K562 (cell line): ENCODE results near the gene TTLL11. TPM values are rescaled to one million over a fixed set of nuclear protein-coding genes. Genes with fewer than 3 reads are reported as not detected.

Source experiments
- ATAC-seq: fragments of 200-7000 bp; cut with Tn5 transposase; 3 replicates; pipeline ENCODE4 v1.9.1; 2020; ENCODE audit warnings: moderate library complexity
- BruUV-seq: library from RNA; stranded (reverse); fragments of 400-500 nt; replicated peaks from 2 replicates; lab custom pipeline; 2021; lab: Mats Ljungman, UMichigan
- CTCF ChIA-PET: fragments of 300-600 bp; formaldehyde crosslinking; extraction: SDS; loops from one replicate; lab custom pipeline; 2021; ENCODE audit warnings: low intra/inter-chr PET ratio; lab: Yijun Ruan, JAX
- POLR2A ChIA-PET: fragments of 300-600, 350-650 bp; sonication (Branson Sonifier 250); formaldehyde crosslinking; extraction: SDS; loops from one replicate; lab custom pipeline; 2021; ENCODE audit warnings: antibody characterized with exemption, inconsistent platforms; lab: Yijun Ruan, JAX
- DNase-seq, 4 experiments: peaks; one replicate each; pipeline versions ENCODE4 v3.0.0 to v3.0.0-alpha.2; 2011 to 2018; ENCODE audit warnings: low spot score in 3 of 4, mixed read lengths in 3 of 4; ENCODE audit errors: extremely low read depth in 1 of 4
- FAIRE-seq: peaks from 2 replicates; lab custom pipeline; 2011; peaks lifted over from hg19 to GRCh38; lab: Jason Lieb, UNC
- H2AFZ ChIP-seq: 2 replicates; pipeline ENCODE4 v1.6.0; 2011; ENCODE audit warnings: low read depth, low read length, control low read depth, inconsistent platforms
- H3K27ac ChIP-seq: fragments of 200-600 bp; 3 replicates; pipeline ENCODE4 v1.8.0; 2011; ENCODE audit warnings: low read depth, mild to moderate bottlenecking, control low read depth, inconsistent platforms, low read length, moderate library complexity, mixed read lengths; ENCODE audit errors: extremely low read depth
- H3K27me3 ChIP-seq, 2 experiments: fragments of 300-600 bp in 1 of 2; 2 replicates in 1 of 2; 3 replicates in 1 of 2; pipeline versions ENCODE4 v1.6.0 to v1.8.0; 2011; ENCODE audit warnings: inconsistent platforms in 2 of 2, low read length in 2 of 2, mild to moderate bottlenecking in 1 of 2, mixed read lengths in 1 of 2, moderate library complexity in 1 of 2; ENCODE audit not compliant: control insufficient read depth in 2 of 2, insufficient read depth in 2 of 2
- H3K36me3 ChIP-seq: fragments of 300-600 bp; 3 replicates; pipeline ENCODE4 v1.8.0; 2011; ENCODE audit warnings: mild to moderate bottlenecking, low read length, inconsistent platforms; ENCODE audit not compliant: control insufficient read depth, insufficient read depth
- H3K4me1 ChIP-seq, 2 experiments: fragments of 200-600 bp in 1 of 2; replicated peaks in 1 of 2; 2 replicates in 1 of 2; 3 replicates in 1 of 2; pipeline versions ENCODE4 v1.5.1 to v1.8.0; 2011; ENCODE audit warnings: inconsistent platforms in 2 of 2, low read length in 2 of 2, mild to moderate bottlenecking in 1 of 2, mixed read lengths in 1 of 2, moderate library complexity in 1 of 2; ENCODE audit not compliant: control insufficient read depth in 2 of 2, insufficient read depth in 2 of 2
- H3K4me2 ChIP-seq: 2 replicates; pipeline ENCODE4 v1.6.1; 2011; ENCODE audit warnings: low read length, control low read depth, inconsistent platforms, mixed read lengths; ENCODE audit not compliant: insufficient read depth
- H3K4me3 ChIP-seq: fragments of 200-600 bp; sonication (generic), shearing (Covaris generic); 2 replicates; pipeline ENCODE4 v1.5.1; 2016; ENCODE audit warnings: control low read depth, inconsistent platforms
- H3K79me2 ChIP-seq: fragments of 200-600 bp; 3 replicates; pipeline ENCODE4 v1.8.0; 2011; ENCODE audit warnings: low read length, inconsistent platforms; ENCODE audit not compliant: control insufficient read depth, insufficient read depth
- H3K9ac ChIP-seq, 2 experiments: 2 replicates each; pipeline versions ENCODE4 v1.6.0 to v1.6.1; 2011; ENCODE audit warnings: low read depth in 2 of 2, low read length in 2 of 2, control low read depth in 1 of 2, inconsistent platforms in 1 of 2, mild to moderate bottlenecking in 1 of 2, mixed read lengths in 1 of 2; ENCODE audit not compliant: insufficient read depth in 1 of 2
- H3K9me1 ChIP-seq: one replicate; pipeline ENCODE4 v1.6.0; 2011; ENCODE audit warnings: inconsistent platforms, mild to moderate bottlenecking, low read length, moderate library complexity; ENCODE audit not compliant: control insufficient read depth, insufficient read depth
- H3K9me3 ChIP-seq: replicated peaks from 2 replicates; pipeline ENCODE4 v1.5.1; 2011; ENCODE audit warnings: low read depth, low read length, inconsistent platforms; ENCODE audit not compliant: control insufficient read depth, insufficient read depth
- H4K20me1 ChIP-seq: replicated peaks from 2 replicates; pipeline ENCODE4 v1.6.1; 2011; ENCODE audit warnings: low read length, inconsistent platforms, mixed read lengths; ENCODE audit not compliant: control insufficient read depth, insufficient read depth
- ATF1 ChIP-seq, 2 experiments: fragments of 450-650 bp in 1 of 2; IDR thresholded peaks; 2 replicates each; pipeline ENCODE4 v1.6.1; 2016; ENCODE audit warnings: missing compliant biosample characterization in 1 of 2, missing genetic modification characterization in 1 of 2
- BCL6 ChIP-seq: fragments of 250-450 bp; sonication (Bioruptor Pico); IDR thresholded peaks from 2 replicates; pipeline ENCODE4 v1.4.0; 2020
- BRCA1 ChIP-seq, 2 experiments: fragments of 450-650 bp in 1 of 2; sonication (generic) in 1 of 2; formaldehyde crosslinking in 1 of 2; IDR thresholded peaks; 2 replicates each; pipeline versions ENCODE4 v1.5.0 to v1.6.1; 2017 to 2020; ENCODE audit warnings: mild to moderate bottlenecking in 1 of 2, missing genetic modification reagents in 1 of 2
- HDAC6 ChIP-seq: IDR thresholded peaks from 2 replicates; pipeline ENCODE4 v1.6.1; 2012; ENCODE audit warnings: low read depth, mild to moderate bottlenecking, control low read depth, inconsistent platforms, low read length, moderate library complexity
- HNRNPH1 ChIP-seq: fragments of 200-400 bp; formaldehyde crosslinking; optimal IDR thresholded peaks from 2 replicates; pipeline ENCODE3; 2017; ENCODE audit warnings: low read depth, mild to moderate bottlenecking, low read length, moderate library complexity
- MYBL2 ChIP-seq, 2 experiments: fragments of 450-650 bp in 1 of 2; sonication (generic) in 1 of 2; formaldehyde crosslinking in 1 of 2; IDR thresholded peaks; 2 replicates each; pipeline versions ENCODE4 v1.6.1 to v1.8.1; 2017 to 2022; ENCODE audit warnings: borderline replicate concordance in 1 of 2, inconsistent platforms in 1 of 2, low read depth in 1 of 2, mild to moderate bottlenecking in 1 of 2, missing genetic modification reagents in 1 of 2, moderate library complexity in 1 of 2
- PRMT5 ChIP-seq: sonication (generic); formaldehyde crosslinking; IDR thresholded peaks from 2 replicates; pipeline ENCODE4 v1.5.0; 2020; ENCODE audit warnings: missing genetic modification reagents
- SIX5 ChIP-seq, 2 experiments: IDR thresholded peaks; 2 replicates each; pipeline ENCODE4 v1.6.1; 2011; ENCODE audit warnings: low read length in 2 of 2, borderline replicate concordance in 1 of 2, low read depth in 1 of 2, mild to moderate bottlenecking in 1 of 2, moderate library complexity in 1 of 2; ENCODE audit not compliant: insufficient read depth in 1 of 2
- ZNF584 ChIP-seq: fragments of 200-800 bp; sonication (Bioruptor generic); IDR thresholded peaks from 2 replicates; pipeline ENCODE4 v1.6.1; 2016; ENCODE audit warnings: low read depth, mild to moderate bottlenecking, missing genetic modification characterization, missing compliant biosample characterization
- ZNF778 ChIP-seq: fragments of 450-650 bp; formaldehyde crosslinking; IDR thresholded peaks from 2 replicates; pipeline ENCODE4 v1.4.0; 2020; ENCODE audit warnings: mild to moderate bottlenecking, moderate library complexity
- WGBS: fragments of 100-300 bp; shearing (Covaris generic); methylation state at CpG from one replicate; pipeline ENCODE4 v1.1.6; 2016; ENCODE audit warnings: low coverage, mixed read lengths; ENCODE audit not compliant: insufficient coverage; ENCODE audit errors: missing lambda C conversion rate; 5-methylcytosine and 5-hydroxymethylcytosine counted together
- in situ Hi-C: fragments of 300-500 bp; cut with MboI; formaldehyde crosslinking; loops from 4 replicates; pipeline ENCODE4 v1.15.0; 2018; ENCODE audit warnings: inconsistent platforms, mixed read lengths
- intact Hi-C: fragments of 100-400 bp; cut with micrococcal nuclease; formaldehyde crosslinking; loops from 2 replicates; pipeline ENCODE4 v1.14.2; 2022
- polyA plus RNA-seq, 8 experiments: library from polyadenylated mRNA; depleted of rRNA in 4 of 8; stranded (reverse) in 5 of 8; unstranded in 3 of 8; fragments of >200 nt; fragmentation: Nextera tagmentation in 2 of 8; fragmentation: Illumina TruSeq in 1 of 8; extraction: Ambion mirVana in 2 of 8; extraction: Trizol in 1 of 8; gene quantifications; 2 replicates each; pipeline versions ENCODE4 v1.2.1 to v1.2.3, GENCODE V29; 2011 to 2014; ENCODE audit warnings: inconsistent platforms in 1 of 8, missing spikeins in 1 of 8
- total RNA-seq, 7 experiments: library from RNA; depleted of rRNA in 6 of 7; stranded (reverse); fragments of >200 nt in 6 of 7; fragmentation: Illumina TruSeq in 2 of 7; extraction: Trizol in 2 of 7; gene quantifications; 2 replicates each; pipeline versions ENCODE4 v1.2.1 to v1.2.3, GENCODE V29; 2011 to 2021; ENCODE audit warnings: low replicate concordance in 1 of 7
- TF ChIP-seq, protein P1 (sequence below): sonication (generic); IDR thresholded peaks from 2 replicates; pipeline ENCODE4 v1.6.1; 2016
- TF ChIP-seq, protein P2 (sequence below), 2 experiments: fragments of 250-450 bp in 1 of 2; fragments of 450-650 bp in 1 of 2; sonication (Bioruptor Pico) in 1 of 2; IDR thresholded peaks; 2 replicates each; pipeline versions ENCODE4 v1.6.1 to v1.8.0; 2016 to 2021; ENCODE audit warnings: mild to moderate bottlenecking in 2 of 2, moderate library complexity in 2 of 2, missing compliant biosample characterization in 1 of 2, missing genetic modification characterization in 1 of 2
- TF ChIP-seq, protein P3 (sequence below): fragments of 450-650 bp; formaldehyde crosslinking; IDR thresholded peaks from 2 replicates; pipeline ENCODE4 v1.4.0; 2020; ENCODE audit warnings: mild to moderate bottlenecking

Gene TTLL11
- total and polyA plus RNA-seq, 9 of the 15 experiments (the other 6 are each of a cell fraction or from before 2014, with no cell fraction given), result 0.83 to 4.4 (median 2.7) TPM

DNA sequence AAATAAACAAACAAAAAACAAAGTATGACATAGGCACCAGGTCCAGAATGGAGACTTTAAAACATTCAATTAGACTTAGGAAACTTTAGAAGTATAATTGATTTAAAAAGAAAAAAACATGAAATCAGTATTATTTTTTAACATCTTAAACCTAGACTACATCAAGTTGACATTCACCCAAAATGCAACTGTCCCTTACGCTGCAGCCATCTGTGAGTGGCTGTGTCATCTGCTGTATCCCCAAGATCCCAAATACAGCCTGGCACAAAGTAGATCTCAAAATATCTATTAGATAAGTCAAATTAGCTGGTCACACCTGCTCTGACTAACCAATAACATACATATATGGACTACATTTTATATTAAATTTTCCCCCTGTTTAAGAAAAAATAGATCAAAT is 7.8 kb downstream of the TTLL11 start (continued):
- TF ChIP-seq PRMT5 (CRISPR knock-in tag), result no peak
- no peak for TF ChIP-seq ATF1 (CRISPR knock-in tag; IDR thresholded peaks at IDR 0.05)
- TF ChIP-seq ATF1 (tag; IDR thresholded peaks at IDR 0.05), result no peak
- TF ChIP-seq ZNF584 (CRISPR knock-in tag), result no peak
- TF ChIP-seq, protein P1, sequence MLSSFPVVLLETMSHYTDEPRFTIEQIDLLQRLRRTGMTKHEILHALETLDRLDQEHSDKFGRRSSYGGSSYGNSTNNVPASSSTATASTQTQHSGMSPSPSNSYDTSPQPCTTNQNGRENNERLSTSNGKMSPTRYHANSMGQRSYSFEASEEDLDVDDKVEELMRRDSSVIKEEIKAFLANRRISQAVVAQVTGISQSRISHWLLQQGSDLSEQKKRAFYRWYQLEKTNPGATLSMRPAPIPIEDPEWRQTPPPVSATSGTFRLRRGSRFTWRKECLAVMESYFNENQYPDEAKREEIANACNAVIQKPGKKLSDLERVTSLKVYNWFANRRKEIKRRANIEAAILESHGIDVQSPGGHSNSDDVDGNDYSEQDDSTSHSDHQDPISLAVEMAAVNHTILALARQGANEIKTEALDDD, result no peak
- TF ChIP-seq ZNF778, result no peak

DNA sequence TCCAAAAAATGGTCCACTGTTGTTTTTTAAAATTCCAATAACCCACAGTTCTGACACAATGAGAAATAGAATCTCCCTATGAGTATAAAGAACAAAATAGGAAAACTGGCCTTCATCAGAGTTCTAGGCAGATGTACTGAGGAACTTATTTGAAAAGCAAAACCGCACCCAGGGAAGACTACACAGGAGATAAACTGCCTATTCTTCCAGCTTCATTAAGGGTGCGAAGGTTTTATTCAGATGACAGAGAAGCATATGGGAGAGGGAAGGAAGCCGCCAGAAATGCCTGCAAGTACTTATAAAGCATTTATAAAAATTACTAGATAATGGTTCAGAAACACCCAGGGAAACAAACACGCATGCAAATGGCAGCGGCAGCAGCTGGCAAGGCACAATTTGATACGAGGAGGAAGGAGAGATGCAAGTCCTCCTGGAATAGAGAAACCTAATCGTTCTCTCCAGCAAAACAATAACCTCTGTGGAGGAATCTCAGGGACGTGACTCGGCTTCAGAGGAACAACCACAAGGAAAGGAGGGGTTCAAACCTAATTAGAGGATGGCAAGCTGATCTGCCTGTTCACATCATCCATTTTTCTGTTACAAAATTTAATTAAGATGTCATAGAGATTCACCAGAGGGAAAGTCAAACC is 9.0 kb downstream of the TTLL11 start:
- DNase-seq (no peak), ATAC-seq (no peak), FAIRE-seq (peak; percentile 19)
- CTCF ChIA-PET, result no interaction called here
- Histone ChIP-seq H3K4me1 (peaks cover 2 to 3% of the 10 kb centered on the region in 2 experiments; a peak in 4 of 5 replicates), H3K9me1 (no peaks in the 10 kb centered on the region), H3K79me2 (no peaks in the 10 kb centered on the region), H3K4me2 (no peak overlapping the region), H4K20me1 (no peaks in the 10 kb centered on the region), H3K27ac (no peak overlapping the region), H3K27me3 (no peaks in the 10 kb centered on the region), H3K36me3 (no peaks in the 10 kb centered on the region), H3K9ac (no peak overlapping the region), H2AFZ (no peak overlapping the region), H3K4me3 (no peak overlapping the region), H3K9me3 (no peaks in the 10 kb centered on the region)
- POLR2A ChIA-PET, result interaction anchor here (1.0 to 1.9 kb wide), 2 partner anchors 8 to 18 kb away, joined by 3 to 5 read pairs; no protein-coding TSS in a partner anchor
- in situ Hi-C loops, result no loop called here
- intact Hi-C loops, result no loop called here
- 33% methylated on average over 9 of the region's 9 CpGs for WGBS
- no TSS peak for BruUV-seq
- TF ChIP-seq SIX5 (IDR thresholded peaks at IDR 0.05; ENCODE audit: borderline replicate concordance in 1 of 2, insufficient read depth in 1 of 2, low read depth in 1 of 2, low read length in 2 of 2) (no peak), HDAC6 (no peak), BCL6 (CRISPR knock-in tag) (no peak), BRCA1 (IDR thresholded peaks at IDR 0.05) (no peak), BRCA1 (CRISPR knock-in tag; IDR thresholded peaks at IDR 0.05) (no peak), HNRNPH1 (no peak), MYBL2 (IDR thresholded peaks at IDR 0.05; ENCODE audit: low read depth) (no peak), MYBL2 (CRISPR knock-in tag; IDR thresholded peaks at IDR 0.05; ENCODE audit: borderline replicate concordance) (no peak)
- TF ChIP-seq, protein P2, sequence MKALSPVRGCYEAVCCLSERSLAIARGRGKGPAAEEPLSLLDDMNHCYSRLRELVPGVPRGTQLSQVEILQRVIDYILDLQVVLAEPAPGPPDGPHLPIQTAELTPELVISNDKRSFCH (CRISPR knock-in tag; IDR thresholded peaks at IDR 0.05), result no peak
- TF ChIP-seq, protein P2 (tag; IDR thresholded peaks at IDR 0.05), result no peak
- TF ChIP-seq, protein P3, sequence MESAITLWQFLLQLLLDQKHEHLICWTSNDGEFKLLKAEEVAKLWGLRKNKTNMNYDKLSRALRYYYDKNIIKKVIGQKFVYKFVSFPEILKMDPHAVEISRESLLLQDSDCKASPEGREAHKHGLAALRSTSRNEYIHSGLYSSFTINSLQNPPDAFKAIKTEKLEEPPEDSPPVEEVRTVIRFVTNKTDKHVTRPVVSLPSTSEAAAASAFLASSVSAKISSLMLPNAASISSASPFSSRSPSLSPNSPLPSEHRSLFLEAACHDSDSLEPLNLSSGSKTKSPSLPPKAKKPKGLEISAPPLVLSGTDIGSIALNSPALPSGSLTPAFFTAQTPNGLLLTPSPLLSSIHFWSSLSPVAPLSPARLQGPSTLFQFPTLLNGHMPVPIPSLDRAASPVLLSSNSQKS (CRISPR knock-in tag), result no peak
